ENCODE results near the gene ERFE. TPM values are rescaled to one million over a fixed set of nuclear protein-coding genes. Genes with fewer than 3 reads are reported as not detected.
A peak's percentile ranks its signal among the peaks of the same experiment; 100 is the strongest.

Gene ERFE
- total RNA-seq, 4 donors from 2014 or later: not detected

DNA sequence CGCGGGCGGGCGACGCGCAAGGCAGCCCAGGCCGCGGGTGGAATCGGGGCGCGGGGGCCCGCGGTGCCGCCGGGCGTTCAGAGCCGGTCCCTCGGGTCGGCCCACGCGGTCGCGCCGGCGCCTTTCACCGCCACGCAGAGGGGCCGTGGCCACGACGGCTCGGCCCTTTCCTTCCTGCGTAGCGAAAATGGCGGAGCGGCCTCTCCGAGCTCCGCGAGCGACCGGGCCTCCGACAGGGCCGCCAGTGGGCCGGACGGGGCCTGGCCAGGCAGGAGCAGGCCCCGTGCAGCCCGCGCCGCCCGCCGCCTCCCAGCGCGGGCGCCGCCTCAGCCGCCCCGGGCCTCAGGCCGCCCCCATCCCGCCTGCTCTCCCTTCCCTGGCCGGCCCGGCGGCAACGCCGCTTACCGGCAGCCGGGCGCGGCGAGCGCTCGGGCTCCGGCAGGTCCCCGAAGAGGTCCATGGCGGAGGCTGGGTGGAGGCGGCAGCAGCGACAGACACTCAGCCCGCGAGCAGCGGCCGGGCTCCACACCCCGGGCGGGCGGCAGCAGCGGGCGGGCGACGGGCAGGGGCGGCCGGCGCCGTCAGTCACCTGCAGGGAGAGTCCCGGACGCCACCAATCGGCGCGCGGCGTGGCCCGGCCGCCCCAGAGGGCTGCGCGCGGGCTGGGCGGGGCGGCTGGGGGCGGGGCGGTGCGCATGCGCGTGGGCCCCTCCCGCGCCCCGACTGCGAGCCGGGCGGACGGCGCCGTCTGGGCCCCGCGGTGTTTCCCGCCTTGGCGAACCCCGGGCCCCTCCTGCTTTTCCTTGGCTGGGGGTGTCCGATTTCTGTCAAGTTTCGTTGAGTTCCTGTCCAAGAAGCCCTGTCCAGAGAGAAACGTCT is 44.6 kb downstream of the ERFE start, which contains the start of gene ILKAP:
Gene ILKAP, minus strand, starts transcription at position 602 of the 879 bp plus-strand sequence. Its CDS starts 142 bp downstream, at position 460.
- peak; percentile 89 to 91 for DNase-seq (ENCODE audit: low spot score in 2 of 2)
- under 1% methylated on average over 17 of the region's 126 CpGs for WGBS
- Histone ChIP-seq H3K9me3 (no peaks in the 10 kb centered on the region), H3K36me3 (no peaks in the 10 kb centered on the region), H3K4me3 (peak within 1 kb of the TSS; percentile 71), H3K27me3 (no peaks in the 10 kb centered on the region), H3K27ac (peak within 1 kb of the TSS; percentile 99), H3K4me1 (peaks cover 31% of the 10 kb centered on the region)
- TF ChIP-seq POLR2A (IDR thresholded peaks at IDR 0.05) (peak; percentile 69 to 91), POLR2AphosphoS5 (IDR thresholded peaks at IDR 0.05) (no peak)

- DNase-seq (ENCODE audit: low spot score in 2 of 2): no peak
- H3K4me1 ChIP-seq: peaks cover 31% of the 10 kb centered on the region
- H3K27ac ChIP-seq: peak overlapping the region; percentile 99
- WGBS: 56% methylated on average over 18 of the region's 18 CpGs
- H3K27me3 ChIP-seq: no peaks in the 10 kb centered on the region
- no peak for TF ChIP-seq EP300 (IDR thresholded peaks at IDR 0.05)
- no peak for TF ChIP-seq CTCF (IDR thresholded peaks at IDR 0.05)
- TF ChIP-seq POLR2A (IDR thresholded peaks at IDR 0.05): no peak
- TF ChIP-seq POLR2AphosphoS5 (IDR thresholded peaks at IDR 0.05): no peak
- H3K9me3 ChIP-seq: no peaks in the 10 kb centered on the region
- H3K4me3 ChIP-seq: peak overlapping the region; percentile 71
- H3K36me3 ChIP-seq: no peaks in the 10 kb centered on the region
Measured at GRCh38 chr2:238203973-238204683, 45.4 kb downstream of the ERFE start.

GRCh38 chr2:238207006-238207405 is 48.2 kb downstream of the ERFE start:
- no peak for DNase-seq (ENCODE audit: low spot score in 2 of 2)
- H3K4me1 ChIP-seq: peaks cover 13% of the 10 kb centered on the region
- WGBS: 67% methylated on average over 7 of the region's 7 CpGs
- no peak overlapping the region for H3K27ac ChIP-seq
- no peaks in the 10 kb centered on the region for H3K36me3 ChIP-seq
- no peaks in the 10 kb centered on the region for H3K27me3 ChIP-seq
- no peaks in the 10 kb centered on the region for H3K9me3 ChIP-seq
- no peak overlapping the region for H3K4me3 ChIP-seq
- TF ChIP-seq POLR2AphosphoS5 (IDR thresholded peaks at IDR 0.05): no peak
- TF ChIP-seq POLR2A (IDR thresholded peaks at IDR 0.05): no peak
- TF ChIP-seq EP300 (IDR thresholded peaks at IDR 0.05): no peak
- TF ChIP-seq CTCF (IDR thresholded peaks at IDR 0.05): no peak

- 67% methylated on average over 1 of the region's 2 CpGs for WGBS
- no peak for TF ChIP-seq EP300 (IDR thresholded peaks at IDR 0.05)
- TF ChIP-seq POLR2AphosphoS5 (IDR thresholded peaks at IDR 0.05): no peak
- TF ChIP-seq POLR2A (IDR thresholded peaks at IDR 0.05): no peak
- no peak for TF ChIP-seq CTCF (IDR thresholded peaks at IDR 0.05)
- no peaks in the 10 kb centered on the region for H3K36me3 ChIP-seq
- H3K27ac ChIP-seq: no peak overlapping the region
- no peaks in the 10 kb centered on the region for H3K27me3 ChIP-seq
- no peaks in the 10 kb centered on the region for H3K4me1 ChIP-seq
- H3K4me3 ChIP-seq: no peak overlapping the region
- no peak for DNase-seq (ENCODE audit: low spot score in 2 of 2)
- no peaks in the 10 kb centered on the region for H3K9me3 ChIP-seq
Measured at GRCh38 chr2:238216651-238217184, 57.9 kb downstream of the ERFE start.

Other genes with a start within 250 kb of the ERFE start
- 10 to 100 TPM; 32.2 to 63.6 (median 39.7) TPM for gene UBE2F, start 192.0 kb upstream of the ERFE start, total RNA-seq
- gene SCLY, start 98.0 kb upstream of the ERFE start, total RNA-seq: 10 to 100 TPM in 2 of 4 donors, 1 to 10 TPM in 2; 5.5 to 14.5 (median 9.6) TPM
- gene ESPNL, start 58.6 kb upstream of the ERFE start, total RNA-seq: under 1 TPM in 2 of 4 donors, not detected in 2; 0.25 to 0.56 TPM
- under 1 TPM in 2 of 4 donors, not detected in 2; 0.13 to 0.23 TPM for gene KLHL30, start 20.3 kb upstream of the ERFE start, total RNA-seq
- gene ILKAP, start 44.7 kb downstream of the ERFE start, total RNA-seq: 10 to 100 TPM; 36.3 to 82.6 (median 49.6) TPM
- 1 to 10 TPM; 4.0 to 10.0 (median 7.0) TPM for gene HES6, start 81.1 kb downstream of the ERFE start, total RNA-seq
- gene PER2, start 129.6 kb downstream of the ERFE start, total RNA-seq: 100 to 1,000 TPM in 1 of 4 donors, 10 to 100 TPM in 3; 24.3 to 105 (median 85.9) TPM
- 10 to 100 TPM; 10.2 to 15.4 (median 10.6) TPM for gene TRAF3IP1, start 161.5 kb downstream of the ERFE start, total RNA-seq

All from suprapubic skin (tissue), 4 donors.